ACHN (cell line): ENCODE results near the gene MGMT.

Experiments used
- DNase-seq: peaks from one replicate; pipeline ENCODE4 v3.0.0-alpha.2; 2015
- in situ Hi-C: cut with HindIII; loops from 2 replicates; pipeline ENCODE4 v1.10.0; 2017; ENCODE audit warnings: low sequenced_read_pairs, low pct_ligation_motif_present, low pct_unique_long_range_greater_than_20kb

The MGMT gene

DNA sequence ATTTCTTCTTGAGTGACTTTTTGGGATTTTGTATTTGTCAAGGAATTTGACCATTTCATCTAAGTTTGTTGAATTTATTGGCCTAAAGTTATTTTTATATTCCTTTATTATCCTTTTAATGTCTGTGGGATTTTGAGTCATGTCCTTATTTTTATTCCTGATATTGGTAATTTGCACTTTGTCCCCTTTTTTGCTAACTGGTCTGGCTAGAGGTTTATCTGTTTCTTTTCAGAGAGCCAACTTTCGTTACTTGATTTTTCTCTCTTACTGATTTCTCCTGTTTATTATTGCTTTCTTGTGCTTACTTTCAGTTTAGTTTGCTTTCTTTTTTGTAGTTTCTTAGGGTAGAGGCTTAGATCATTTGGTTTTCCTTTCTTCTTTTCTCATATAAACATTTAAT, 14.6 kb downstream of the MGMT start:
- DNase-seq, result no peak
- in situ Hi-C loops, result no loop called here

DNA sequence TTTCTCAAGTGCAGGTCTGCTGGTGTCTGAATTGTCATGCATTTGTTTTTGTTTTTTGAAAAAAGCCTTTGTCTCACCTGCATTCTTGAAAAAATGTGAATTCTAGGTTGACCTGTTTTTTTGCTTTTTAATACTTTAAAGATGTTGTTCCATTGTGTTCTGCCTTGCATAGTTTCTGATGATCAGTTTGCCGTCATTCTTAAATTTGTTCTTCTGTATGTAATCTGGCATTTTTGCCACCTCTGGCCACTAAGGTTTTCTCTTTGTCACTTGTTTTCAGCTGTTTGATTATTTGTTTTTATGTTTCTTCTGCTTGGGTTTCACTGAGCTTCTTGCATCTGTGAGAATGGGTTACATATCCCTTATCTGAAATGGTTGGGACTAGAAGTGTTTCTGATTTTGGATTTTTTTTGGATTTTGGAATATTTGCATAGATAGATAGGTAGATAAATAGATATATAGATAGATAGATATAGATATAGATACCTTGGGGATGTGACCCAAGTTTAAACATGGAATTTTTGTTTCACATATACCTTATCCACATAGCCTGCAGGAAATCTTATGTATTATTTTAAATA, 16.5 kb downstream of the MGMT start:
- in situ Hi-C loops, result no loop called here
- peak; percentile 29 for DNase-seq

DNA sequence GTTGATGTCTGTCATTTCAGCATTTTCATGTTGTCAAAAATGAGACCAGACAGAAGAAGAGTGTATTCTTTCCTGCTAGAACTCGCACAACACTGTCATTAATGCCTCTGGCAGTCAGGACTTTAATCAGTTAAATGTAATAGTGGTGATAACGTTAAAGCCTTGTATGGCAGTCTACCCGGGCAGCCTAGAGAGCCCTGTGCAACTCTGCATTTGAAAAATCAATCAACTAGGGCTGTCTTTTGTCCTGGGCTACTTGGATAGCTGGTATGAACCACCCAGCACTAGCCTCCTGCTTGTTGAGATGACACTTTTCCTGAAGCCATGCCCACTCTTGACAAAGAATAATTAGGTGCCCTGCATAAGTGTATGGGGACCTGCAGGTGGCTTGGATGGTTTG, 19.8 kb downstream of the MGMT start:
- DNase-seq, result no peak
- in situ Hi-C loops, result no loop called here

DNA sequence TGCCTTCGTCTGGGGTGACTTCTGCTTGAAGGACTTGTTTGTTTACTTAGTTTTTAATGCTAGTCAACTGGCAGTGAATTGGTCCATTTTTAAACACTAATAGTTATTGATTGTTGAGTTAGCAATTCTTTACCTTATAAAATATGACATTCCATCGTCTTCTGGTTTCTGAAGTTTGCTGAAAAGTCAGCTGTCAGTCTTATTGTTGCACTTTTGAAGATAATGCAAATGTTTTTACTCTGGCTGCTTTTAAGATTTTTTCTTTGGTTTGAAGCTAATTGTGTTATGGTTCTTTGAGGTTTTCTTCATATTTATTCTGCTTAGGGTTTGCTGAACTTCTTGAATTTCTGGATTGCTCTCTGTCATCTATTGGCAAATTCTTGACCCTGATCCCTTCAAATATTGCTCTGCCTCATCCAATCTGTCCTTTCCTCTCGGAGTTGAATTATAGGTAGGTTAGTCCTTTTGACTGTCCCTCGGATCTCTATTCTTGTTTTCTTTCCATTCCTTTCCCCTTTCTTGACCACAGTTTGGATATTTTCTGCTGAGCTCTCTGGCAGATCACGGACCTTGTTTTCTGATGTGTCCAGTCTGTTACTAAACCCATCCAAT, 24.2 kb downstream of the MGMT start:
- in situ Hi-C loops, result no loop called here
- DNase-seq, result peak; percentile 61

DNA sequence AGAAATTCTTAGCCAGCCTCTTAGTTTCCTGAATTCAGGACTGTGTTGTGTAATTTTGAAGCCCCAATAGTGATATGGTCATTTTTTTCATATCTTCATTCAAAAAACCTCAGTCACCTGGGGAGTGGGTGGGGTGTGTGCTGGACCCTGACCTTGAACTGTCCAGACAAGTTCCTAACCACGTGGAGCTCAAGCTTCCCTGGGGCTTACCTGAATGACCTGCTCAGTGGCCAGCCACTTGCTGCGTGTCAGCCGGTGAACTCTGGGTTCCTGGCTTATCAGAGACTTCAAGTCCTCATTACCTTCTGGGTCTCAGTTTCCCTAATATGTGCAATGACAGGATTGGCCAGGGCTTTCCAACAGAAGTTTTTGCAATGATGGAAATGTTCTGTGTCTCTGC, 27.1 kb downstream of the MGMT start:
- no peak for DNase-seq
- in situ Hi-C loops, result no loop called here

DNA sequence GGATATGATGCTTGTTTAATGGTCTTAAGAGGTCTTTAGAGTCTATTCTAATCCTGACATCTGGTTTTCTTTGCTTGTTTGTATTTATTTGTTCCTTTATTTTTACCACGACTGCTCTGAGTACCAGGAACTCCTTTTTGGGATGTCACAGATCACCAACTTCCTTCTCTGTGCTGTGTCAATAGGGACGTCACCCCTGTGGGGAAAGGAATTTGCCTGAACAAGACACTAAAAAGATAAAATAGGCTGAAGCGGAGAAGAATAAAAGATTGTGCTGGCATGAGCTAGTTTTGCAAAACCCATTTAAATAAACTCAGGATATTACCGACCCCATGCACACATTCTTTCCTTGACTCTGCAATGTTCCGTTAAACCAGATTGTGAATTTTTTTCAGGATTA, 27.7 kb downstream of the MGMT start:
- in situ Hi-C loops, result no loop called here
- DNase-seq, result no peak

DNA sequence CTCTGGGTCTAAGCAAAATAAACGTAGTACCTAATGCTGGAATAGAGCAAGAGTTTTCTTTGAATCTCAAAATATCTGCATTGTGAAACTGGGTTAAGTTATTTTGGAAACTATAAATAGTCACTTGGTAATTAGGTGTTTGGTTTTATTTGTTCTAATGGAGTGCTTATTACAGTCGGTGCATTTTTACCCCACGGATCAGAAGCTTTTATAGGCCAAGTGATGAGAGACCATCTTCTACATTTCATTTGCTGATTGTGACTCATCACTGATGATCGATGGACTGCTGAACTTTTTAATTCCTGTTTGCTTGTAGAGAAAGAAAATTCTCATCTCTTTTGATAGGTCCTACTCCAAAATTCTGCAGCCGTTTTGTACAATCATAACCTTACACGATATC, 28.2 kb downstream of the MGMT start:
- DNase-seq, result no peak
- in situ Hi-C loops, result no loop called here

DNA sequence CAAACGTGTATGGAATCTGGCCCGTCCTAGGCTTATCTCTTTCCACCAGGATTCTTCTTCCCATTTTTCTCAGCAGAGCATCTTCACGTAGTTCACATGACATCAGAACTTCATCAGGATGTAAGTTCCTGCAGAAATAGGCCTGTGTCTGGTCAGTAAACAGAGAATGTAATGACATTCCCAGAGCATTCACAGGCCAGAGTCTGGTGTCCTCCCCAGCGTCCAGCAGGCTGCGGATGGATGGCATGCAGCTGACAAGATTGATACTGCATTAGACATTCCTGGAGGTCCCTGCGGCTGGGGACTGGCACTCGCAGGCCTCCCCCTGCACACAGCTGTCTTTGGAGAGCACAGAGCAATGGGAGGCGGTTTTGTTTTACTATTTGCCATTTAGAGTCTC, 28.7 kb downstream of the MGMT start:
- in situ Hi-C loops, result no loop called here
- no peak for DNase-seq

DNA sequence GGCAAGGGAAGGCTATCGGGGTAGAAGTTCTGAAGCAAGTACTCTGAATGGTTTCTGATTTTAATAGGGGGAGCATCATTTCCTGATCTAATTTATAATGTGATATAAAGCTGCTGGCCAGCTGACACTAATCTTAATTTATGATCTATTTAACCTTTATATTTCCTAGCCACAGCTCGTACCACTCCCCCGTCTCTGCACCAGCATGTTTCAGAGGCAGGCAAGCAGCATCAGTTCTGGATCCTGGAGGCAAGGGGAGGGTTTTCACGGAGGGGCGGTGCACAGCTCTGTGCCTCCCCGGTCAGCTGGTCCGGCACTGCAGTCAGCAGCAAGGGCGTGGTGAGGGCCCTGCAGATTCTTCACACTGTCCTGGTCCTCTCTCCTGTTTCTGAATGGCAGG, 30.0 kb downstream of the MGMT start:
- in situ Hi-C loops, result no loop called here

DNA sequence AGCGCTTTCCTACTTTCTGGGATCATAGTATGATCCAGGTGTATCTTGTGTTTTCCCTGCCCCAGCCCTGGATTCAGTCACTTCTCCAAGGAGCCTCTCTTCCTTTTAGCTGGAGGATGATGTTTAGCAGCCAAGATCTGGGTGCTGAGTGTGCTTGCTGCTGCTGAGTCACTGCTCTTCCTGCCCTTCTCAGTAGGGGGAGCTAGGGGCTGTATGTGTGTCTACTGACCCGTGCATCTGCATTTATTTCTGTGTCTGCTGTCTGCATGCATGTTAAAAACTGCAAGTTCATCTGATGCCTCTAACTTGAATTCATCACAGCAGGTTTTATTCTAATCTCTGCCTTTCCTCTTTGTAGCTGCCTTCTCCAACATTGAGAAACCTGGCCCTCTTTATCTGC, 31.6 kb downstream of the MGMT start:
- in situ Hi-C loops, result no loop called here

More for the DNA sequence above, 30.0 kb downstream of the MGMT start:
- no peak for DNase-seq

DNA sequence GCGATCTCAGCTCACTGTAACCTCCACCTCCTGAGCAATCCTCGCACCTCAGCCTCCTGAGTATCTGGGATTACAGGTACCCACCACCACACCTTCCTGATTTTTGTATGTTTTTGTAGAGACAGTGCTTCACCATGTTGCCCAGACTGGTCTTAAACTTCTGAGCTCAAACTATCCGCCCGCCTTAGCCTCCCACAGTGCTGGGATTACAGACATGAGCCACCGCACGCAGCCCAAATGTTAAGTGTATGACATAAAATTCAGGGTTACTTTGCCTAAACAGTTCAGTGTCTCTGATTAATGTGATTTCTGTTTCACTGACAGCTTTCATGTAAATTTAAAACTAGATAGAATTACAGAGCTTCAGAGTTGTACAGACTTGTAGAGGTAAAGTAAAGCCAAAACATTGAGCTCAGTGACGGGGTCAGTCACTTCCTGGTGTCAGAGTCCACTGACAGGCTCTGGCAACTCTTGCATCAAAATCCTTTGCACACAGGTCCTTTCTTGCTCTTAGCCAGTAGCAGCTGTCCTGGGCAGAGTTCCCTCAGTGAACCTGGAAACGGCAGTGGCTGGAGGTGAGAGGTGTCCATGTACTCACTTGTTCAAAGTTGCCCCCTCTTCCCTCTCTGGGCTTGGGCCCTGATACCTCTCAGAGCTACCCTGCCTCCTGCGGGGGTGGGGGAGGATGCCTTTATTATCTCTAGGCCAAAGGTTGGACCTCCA, 33.7 kb downstream of the MGMT start:
- in situ Hi-C loops, result no loop called here
- no peak for DNase-seq

More for the DNA sequence above, 31.6 kb downstream of the MGMT start:
- no peak for DNase-seq

DNA sequence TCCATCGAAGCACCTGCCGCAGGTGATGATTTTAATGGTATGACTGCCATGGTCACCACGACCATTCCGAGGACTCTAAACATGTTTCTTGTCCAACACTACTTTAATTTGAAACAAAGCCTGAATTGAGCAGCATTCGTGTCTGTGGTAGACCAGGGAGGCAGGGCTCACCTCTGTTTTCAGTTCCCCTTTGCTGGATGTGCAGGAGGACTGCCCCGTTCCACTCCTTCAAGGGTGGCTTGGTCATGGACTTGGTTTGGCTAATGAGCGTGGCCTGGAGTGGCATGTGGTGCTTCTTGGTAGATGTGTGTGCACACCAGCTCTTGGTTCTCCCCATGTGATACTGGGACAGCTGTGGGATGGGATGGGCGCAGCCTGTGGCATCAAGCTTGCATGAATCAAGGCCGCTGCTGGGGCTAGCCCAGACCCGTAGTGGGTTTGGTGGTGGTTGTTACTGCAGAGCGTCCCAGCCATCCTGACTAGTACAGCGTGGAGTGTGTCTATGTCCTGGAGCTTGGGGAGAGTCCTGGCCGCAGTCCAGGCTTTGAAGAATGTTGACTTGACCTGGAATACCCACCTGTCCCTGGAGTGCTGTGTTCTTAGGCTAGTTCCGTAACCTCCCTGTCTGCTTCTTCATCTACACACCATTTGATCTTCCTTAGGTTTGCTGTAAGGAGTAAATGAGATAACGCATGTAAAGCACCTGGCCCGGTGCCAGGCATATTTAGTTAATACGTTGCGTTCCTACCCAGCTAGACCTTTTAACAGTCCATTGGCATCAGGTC, 34.8 kb downstream of the MGMT start:
- in situ Hi-C loops, result no loop called here
- DNase-seq, result no peak

DNA sequence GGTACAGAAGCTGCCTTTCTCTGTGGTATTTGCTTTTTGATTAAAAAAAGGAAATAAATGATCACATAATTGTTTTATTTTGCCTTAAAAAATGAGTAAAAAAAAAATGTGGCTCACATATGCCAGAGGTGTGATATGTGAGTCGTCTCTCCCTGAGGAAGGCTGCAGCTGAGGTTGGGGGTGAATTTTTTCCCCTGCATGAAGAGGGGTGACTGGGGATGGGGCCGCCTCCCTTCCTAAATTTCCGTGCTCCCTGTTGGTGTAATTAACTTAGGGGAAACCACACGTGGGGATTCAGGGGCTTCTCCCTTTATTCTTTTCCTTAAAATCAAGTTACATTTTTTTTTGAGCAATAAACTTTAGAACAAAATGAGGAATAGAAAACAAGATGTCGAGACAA, 35.4 kb downstream of the MGMT start:
- no peak for DNase-seq
- in situ Hi-C loops, result no loop called here

DNA sequence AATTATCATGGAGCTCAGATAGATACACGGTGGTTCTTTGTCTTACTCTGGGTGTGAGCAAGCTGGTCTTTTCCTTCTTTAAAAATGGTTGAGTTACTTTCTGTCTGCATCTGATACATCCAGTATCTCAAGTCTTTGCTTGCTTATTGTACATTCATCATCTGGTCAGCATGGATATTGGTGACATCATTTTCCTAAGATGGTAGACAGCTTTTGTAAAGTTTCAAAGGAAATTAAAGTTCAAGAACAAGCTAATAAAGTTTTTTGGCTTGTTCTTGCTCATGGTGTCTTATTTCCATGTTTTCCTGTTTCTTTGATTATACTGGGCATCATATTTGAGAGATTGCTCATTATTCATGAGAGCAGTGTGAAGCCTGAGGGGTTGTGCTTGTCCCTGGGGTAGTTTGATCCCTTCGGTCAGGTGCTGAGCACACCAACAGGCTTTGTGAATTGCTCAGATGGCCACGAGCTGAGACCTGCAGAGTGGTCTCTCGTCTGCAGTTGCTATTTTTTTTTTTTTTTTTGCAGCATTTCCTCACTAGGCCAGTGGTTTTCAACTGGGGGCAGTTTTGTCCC, 38.5 kb downstream of the MGMT start:
- no peak for DNase-seq

DNA sequence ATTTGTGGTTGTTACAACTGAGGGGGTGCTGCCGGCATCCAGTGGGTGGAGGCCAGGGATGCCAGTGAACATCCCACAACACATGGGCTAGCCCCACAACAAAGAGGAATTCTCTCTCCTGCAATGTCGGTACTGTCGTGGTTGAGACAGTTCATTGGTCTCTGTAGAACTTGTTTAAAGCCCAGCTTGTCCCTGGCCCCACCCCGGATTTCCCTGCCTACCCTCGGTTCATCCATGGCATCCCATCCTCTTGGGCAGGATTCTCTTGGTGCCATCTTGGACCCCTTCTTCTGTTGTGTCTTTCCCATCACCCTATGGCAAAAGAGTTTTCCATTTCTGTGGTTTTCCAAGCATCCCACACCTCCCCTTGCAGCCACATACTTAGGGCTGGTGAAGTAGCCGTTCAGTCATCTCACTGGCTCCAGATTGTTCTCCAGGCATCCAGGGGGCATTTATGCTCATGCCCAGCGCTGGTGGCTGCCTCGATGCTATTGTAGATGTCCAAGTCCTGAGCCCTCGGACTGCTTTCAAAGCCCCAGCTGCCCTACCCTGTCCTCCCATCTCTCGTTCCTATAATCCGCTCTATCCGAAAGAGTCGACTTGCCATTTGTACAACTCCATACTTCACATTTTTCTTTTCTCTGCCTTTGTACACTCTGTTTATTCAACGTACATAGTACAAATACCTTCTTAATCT, 39.2 kb downstream of the MGMT start:
- no peak for DNase-seq
- in situ Hi-C loops, result no loop called here

More for the DNA sequence above, 38.5 kb downstream of the MGMT start:
- in situ Hi-C loops, result no loop called here

DNA sequence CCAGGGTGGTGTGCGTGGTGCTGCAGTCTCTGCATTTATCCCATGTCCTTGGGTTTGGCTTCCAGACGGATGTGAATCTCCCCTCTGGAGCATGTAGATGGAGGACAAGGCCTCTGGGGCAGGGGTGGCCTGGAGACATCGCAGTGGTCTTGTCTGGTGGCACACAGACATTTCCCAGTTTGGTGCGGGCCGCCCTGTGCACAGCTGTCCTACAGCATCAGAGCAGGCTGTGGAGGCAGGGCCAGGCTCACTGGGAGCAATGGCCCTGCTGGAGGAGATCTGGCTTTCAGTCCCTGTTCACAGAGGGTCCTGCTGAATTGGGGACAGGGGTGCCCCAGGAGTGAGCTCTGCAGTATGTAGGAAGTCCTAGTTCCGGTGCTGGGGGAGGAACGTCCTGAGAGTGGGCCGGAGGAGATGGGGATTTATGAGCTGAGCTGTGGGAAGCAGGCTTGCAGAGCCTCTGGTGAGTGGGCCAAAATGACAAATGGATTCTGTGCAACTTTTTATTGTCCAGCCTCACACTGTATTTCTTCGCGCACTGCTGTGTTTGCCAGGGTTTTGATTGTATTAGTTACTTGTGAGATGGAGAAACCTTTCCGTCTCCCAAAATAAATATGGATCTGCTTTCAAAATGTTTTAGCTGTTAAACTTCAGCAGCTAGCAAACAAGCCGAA, 40.3 kb downstream of the MGMT start:
- no peak for DNase-seq
- in situ Hi-C loops, result no loop called here

DNA sequence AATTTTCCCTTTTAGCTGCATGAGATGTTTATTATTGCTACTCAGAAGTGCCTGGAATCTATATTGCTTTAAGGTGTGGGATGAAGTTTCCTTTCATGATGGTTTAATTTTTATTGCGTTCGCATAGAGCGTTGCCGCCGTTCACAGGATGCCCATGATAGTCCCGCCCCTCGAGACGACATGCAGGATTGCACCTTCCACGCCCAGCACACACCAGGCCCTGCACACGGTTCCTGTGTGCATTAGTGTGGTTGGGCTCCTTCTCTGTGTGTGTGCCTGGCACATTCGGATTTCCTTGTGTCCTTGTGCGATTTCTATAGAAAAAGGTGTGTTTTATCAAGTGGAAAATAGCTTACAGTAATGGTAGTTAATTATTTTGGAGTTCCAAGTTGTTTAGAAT, 42.1 kb downstream of the MGMT start:
- no peak for DNase-seq
- in situ Hi-C loops, result no loop called here

DNA sequence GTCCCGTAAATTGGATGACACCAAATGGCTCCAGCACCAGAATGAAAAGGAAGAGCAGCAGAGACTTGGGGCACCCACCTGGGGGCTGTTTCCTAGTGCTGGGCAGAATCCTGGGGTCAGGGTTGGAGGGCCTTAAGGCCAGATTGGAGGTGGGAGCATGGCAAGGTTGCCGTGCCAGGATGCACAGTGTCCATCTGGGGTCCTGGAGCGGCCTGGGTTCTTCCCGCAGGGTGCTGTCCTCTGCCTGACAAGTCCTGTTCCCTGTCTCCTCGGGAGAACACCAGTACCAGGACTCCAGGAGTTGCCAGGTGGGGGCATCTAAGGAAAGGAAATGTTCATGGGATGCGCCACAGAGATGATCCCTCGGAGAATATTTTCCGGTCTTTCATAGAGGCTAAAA, 42.8 kb downstream of the MGMT start:
- in situ Hi-C loops, result no loop called here

More for the DNA sequence above, 42.8 kb downstream of the MGMT start:
- DNase-seq, result no peak
